Heart left ventricle (tissue), 16 donors: ENCODE data around the gene INF2. TPM values are rescaled to one million over a fixed set of nuclear protein-coding genes. Genes with fewer than 3 reads are reported as not detected.

Experiments
- ATAC-seq, 4 donors: fragments of 200-7000 bp; cut with Tn5 transposase; one replicate each; pipeline ENCODE4 v1.9.1; 2020 to 2022; ENCODE audit warnings: moderate library complexity in 4 of 4, mild to moderate bottlenecking in 3 of 4, moderate number of reproducible peaks in 1 of 4
- DNase-seq, 5 donors: peaks; one replicate each; pipeline ENCODE4 v3.0.0-alpha.2; 2020
- H3K27ac ChIP-seq, 12 donors: fragments of 200-600 bp; sonication (generic) in 4 of 12; one replicate each; pipeline versions ENCODE4 v1.5.0 to v1.8.0; 2016 to 2022; ENCODE audit warnings: mild to moderate bottlenecking in 2 of 12
- H3K27me3 ChIP-seq, 9 donors: fragments of 200-600 bp; sonication (generic) in 2 of 9; one replicate each; pipeline versions ENCODE4 v1.5.1 to v1.8.0; 2016 to 2022; ENCODE audit warnings: mild to moderate bottlenecking in 3 of 9
- H3K36me3 ChIP-seq, 9 donors: fragments of 200-600 bp; sonication (generic) in 2 of 9; one replicate each; pipeline versions ENCODE4 v1.5.0 to v1.8.0; 2018 to 2022; ENCODE audit warnings: mild to moderate bottlenecking in 2 of 9
- H3K4me1 ChIP-seq, 12 donors: fragments of 200-600 bp; sonication (generic) in 4 of 12; one replicate each; pipeline versions ENCODE4 v1.5.0 to v1.8.0; 2016 to 2022; ENCODE audit warnings: mild to moderate bottlenecking in 3 of 12
- H3K4me3 ChIP-seq, 12 donors: fragments of 200-600 bp; sonication (generic) in 4 of 12; one replicate each; pipeline versions ENCODE4 v1.5.0 to v1.8.0; 2017 to 2022; ENCODE audit warnings: mild to moderate bottlenecking in 9 of 12, moderate library complexity in 4 of 12
- H3K9me3 ChIP-seq, 12 donors: fragments of 200-600 bp; sonication (generic) in 4 of 12; one replicate each; pipeline versions ENCODE4 v1.5.0 to v1.8.0; 2016 to 2022; ENCODE audit warnings: mild to moderate bottlenecking in 1 of 12
- POLR2A ChIP-seq, 2 donors: fragments of 450-650 bp; IDR thresholded peaks; one replicate each; pipeline ENCODE4 v1.6.1; 2017; ENCODE audit warnings: antibody characterized with exemption in 2 of 2, mild to moderate bottlenecking in 2 of 2, moderate library complexity in 2 of 2
- WGBS, 4 donors: extraction: QIAGEN DNeasy Blood & Tissue Kit in 2 of 4; methylation state at CpG; one replicate each; pipeline versions ENCODE4 v1.1.5 to v1.1.7; 2013 to 2018; 5-methylcytosine and 5-hydroxymethylcytosine counted together
- intact Hi-C, 10 donors: fragments of 100-400 bp; cut with DNase I; formaldehyde crosslinking; loops; one replicate each; pipeline versions ENCODE4 v1.11.1 to v1.14.2; 2022
- polyA plus RNA-seq, 2 donors: library from polyadenylated mRNA; stranded (reverse); fragments of 200-250 nt; gene quantifications; one replicate each; pipeline ENCODE4 v1.2.3, GENCODE V29; 2013
- total RNA-seq, 9 donors: library from RNA; depleted of rRNA in 2 of 9; stranded (reverse); fragments of >200 nt in 2 of 9; fragmentation: NEBNext Ultra II Directional in 3 of 9; extraction: Animal tissue kit (Norgen Biotek cat#: 25700) in 3 of 9; gene quantifications; one replicate each; pipeline versions ENCODE4 v1.1.0 to v1.2.4, GENCODE V29; 2016 to 2023
- TF ChIP-seq, protein P1 (sequence below), 12 donors: fragments of 200-600 bp; sonication (generic) in 4 of 12; IDR thresholded peaks; one replicate each; pipeline versions ENCODE4 v1.5.0 to v1.8.0; 2018 to 2022; ENCODE audit warnings: antibody characterized with exemption in 12 of 12, mild to moderate bottlenecking in 5 of 12
- donor health status: ischemic (EF 13 %, LVEDD 7.1; RV severe dilation, severe dysfunction).
- donor health status: healthy with polysubstance abuse.
- donor health status: DM: no; HTN: yes; CAD: no.
- donor health status: DM: no; HTN: no; CAD: no.
- donor health status: ischemic (EF 25% LVEDD 6.9; RV normal size, moderate dysfunction).
- donor health status: ischemic (EF 25% LVEDD 5.7; RV mildly dilated, moderate dysfunction).
- donor health status: healthy.
- donor health status: DM: yes; HTN: yes; CAD: no.
- donor health status: ischemic (EF 35%, LVEDD 5.7; RV mildly dilated, moderate dysfunction).
- donor health status: nonischemic (EF 11% LVEDD 7.7; RV severe dilation, severe dysfunction).
- donor health status: DM: yes; HTN: yes; CAD: no.
- donor health status: PGD.
- donor health status: ischemic (EF 29% LVEDD 5.4; RV normal size, mild dysfunction).
- donor health status: nonischemic (EF 23%, LVEDD 6.1; RV moderate dilation, normal function).

Gene INF2
- total and polyA plus RNA-seq, 11 donors, result 26.0 to 58.9 (median 28.8) TPM

DNA sequence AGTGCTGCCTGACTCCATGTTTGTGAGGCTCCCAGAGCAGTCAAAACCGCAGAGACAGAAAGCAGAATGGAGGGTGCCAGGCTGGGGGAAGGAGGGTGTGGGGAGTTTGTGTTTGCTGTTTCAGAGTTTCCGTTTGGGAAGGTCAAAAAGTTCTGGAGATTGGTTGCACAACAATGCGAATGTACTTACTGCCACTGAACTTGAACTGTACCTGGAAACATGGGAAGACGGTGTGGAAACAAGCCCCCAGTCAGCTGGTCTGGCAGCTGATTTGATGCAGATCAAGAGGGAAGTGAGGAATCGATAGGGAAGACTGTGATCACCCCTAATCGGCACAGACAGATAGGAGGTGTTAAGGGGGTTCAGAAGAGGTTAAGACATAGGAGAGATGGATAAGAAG, 35.3 kb upstream of the INF2 start:
- ATAC-seq, result no peak
- no peak overlapping the region for H3K4me3 ChIP-seq
- 84 to 94% (median 92%) methylated on average over 6 of the region's 6 CpGs for WGBS, 4 donors
- peak in 1 of 5 donors; percentile 1 for DNase-seq
- no peaks in the 10 kb centered on the region for H3K36me3 ChIP-seq
- peaks cover 0 to 7% (median 0%) of the 10 kb centered on the region in 12 donors for H3K9me3 ChIP-seq
- peaks cover 0 to 22% (median 15%) of the 10 kb centered on the region in 12 donors for H3K4me1 ChIP-seq
- H3K27ac ChIP-seq, result no peak overlapping the region
- no peak for TF ChIP-seq POLR2A (IDR thresholded peaks at IDR 0.05)
- TF ChIP-seq, protein P1, sequence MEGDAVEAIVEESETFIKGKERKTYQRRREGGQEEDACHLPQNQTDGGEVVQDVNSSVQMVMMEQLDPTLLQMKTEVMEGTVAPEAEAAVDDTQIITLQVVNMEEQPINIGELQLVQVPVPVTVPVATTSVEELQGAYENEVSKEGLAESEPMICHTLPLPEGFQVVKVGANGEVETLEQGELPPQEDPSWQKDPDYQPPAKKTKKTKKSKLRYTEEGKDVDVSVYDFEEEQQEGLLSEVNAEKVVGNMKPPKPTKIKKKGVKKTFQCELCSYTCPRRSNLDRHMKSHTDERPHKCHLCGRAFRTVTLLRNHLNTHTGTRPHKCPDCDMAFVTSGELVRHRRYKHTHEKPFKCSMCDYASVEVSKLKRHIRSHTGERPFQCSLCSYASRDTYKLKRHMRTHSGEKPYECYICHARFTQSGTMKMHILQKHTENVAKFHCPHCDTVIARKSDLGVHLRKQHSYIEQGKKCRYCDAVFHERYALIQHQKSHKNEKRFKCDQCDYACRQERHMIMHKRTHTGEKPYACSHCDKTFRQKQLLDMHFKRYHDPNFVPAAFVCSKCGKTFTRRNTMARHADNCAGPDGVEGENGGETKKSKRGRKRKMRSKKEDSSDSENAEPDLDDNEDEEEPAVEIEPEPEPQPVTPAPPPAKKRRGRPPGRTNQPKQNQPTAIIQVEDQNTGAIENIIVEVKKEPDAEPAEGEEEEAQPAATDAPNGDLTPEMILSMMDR (IDR thresholded peaks at IDR 0.05), result no peak
- H3K27me3 ChIP-seq, result peaks cover 0 to 2% (median 0%) of the 10 kb centered on the region in 9 donors
- intact Hi-C loops, result loop anchor here in 2 of 10 donors (2.0 to 5.0 kb wide), 2 partner anchors 38 to 41 kb away; no protein-coding TSS in a partner anchor

DNA sequence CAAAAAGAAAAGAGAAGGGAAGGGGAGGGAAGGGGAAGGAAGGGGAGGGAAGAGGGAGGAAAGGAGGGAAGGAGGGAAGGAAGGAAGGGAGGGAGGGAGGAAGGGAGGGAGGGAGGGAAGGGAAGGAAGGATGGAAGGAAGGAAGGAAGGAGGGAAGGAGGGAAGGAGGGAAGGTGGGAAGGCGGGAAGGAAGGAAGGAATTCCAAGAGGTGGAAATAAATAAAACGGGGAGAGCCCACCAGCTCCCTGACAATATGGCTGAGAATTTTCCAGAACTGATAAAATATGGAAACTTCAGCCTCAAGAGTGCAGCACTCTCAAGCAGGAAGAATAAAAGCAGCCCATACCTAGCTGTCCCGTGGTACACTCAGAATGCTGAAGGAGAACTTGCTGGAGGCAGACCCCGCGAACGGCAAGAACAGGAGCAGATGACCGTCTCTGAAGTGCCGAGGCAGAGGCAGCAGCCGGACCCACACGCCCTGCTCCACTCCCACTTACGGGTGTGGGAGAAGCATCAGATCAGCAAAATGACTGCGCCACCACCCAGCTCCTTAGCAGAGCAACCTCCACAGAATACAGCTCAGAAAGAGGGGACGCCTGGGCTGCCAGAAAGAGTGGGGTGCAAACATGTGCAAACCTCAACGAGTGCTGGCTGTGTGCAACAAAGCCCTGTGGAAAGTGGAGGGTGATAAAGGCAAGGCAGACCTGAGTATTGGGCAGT, 34.1 kb upstream of the INF2 start:
- intact Hi-C loops, result loop anchor here in 1 of 10 donors (2.0 kb wide), 1 partner anchor 40 kb away; no protein-coding TSS in a partner anchor
- DNase-seq, result peak in 1 of 5 donors; percentile 17
- peak in 1 of 4 donors; percentile 5 for ATAC-seq
- H3K9me3 ChIP-seq, result peaks cover 0 to 7% (median 0%) of the 10 kb centered on the region in 12 donors
- H3K27me3 ChIP-seq, result peaks cover 0 to 9% (median 0%) of the 10 kb centered on the region in 9 donors
- H3K27ac ChIP-seq, result no peak overlapping the region
- peaks cover 0 to 26% (median 15%) of the 10 kb centered on the region in 12 donors for H3K4me1 ChIP-seq
- TF ChIP-seq, protein P1 (IDR thresholded peaks at IDR 0.05), result no peak
- no peak for TF ChIP-seq POLR2A (IDR thresholded peaks at IDR 0.05)
- H3K4me3 ChIP-seq, result no peak overlapping the region
- 85 to 93% (median 87%) methylated on average over 14 of the region's 14 CpGs for WGBS, 4 donors
- no peaks in the 10 kb centered on the region for H3K36me3 ChIP-seq

DNA sequence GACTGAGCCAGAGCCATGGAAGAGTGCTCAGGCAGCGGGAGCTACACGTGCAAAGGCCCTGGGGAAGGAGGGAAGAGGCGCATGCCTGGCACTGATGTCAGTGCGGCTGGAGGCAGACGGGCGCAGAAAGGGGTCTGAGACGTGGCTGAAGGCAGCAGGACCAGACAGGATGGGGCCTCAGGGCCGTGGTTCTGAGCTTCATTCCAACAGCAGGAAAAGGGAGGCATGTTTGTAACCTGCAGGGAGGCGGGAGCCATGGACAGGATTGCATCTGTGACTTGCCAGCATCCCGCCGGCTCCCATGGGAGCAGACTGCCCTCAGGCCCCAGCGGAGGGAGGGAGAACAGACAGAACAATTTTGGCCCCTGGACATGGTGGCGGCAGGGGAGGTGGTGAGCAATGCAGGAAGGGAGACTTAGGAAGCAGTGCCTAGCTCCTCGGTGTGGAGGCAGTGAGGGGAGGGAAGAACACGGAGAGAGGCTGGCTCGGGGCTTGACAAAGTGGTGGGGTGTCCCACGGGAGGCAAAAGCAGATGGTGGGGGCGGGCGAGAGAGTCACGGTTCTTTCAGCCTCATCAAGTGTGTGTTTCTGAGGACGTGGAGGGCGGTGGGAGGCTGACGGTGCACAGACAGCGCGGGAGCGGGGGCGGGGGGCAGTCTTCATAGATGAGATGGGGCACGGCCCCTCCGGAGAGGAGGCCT, 33.3 kb upstream of the INF2 start:
- ATAC-seq, result peak in 2 of 4 donors; percentile 35 to 36
- H3K36me3 ChIP-seq, result no peaks in the 10 kb centered on the region
- H3K27ac ChIP-seq, result no peak overlapping the region
- no peak for TF ChIP-seq POLR2A (IDR thresholded peaks at IDR 0.05)
- TF ChIP-seq, protein P1 (IDR thresholded peaks at IDR 0.05), result no peak
- H3K9me3 ChIP-seq, result peaks cover 0 to 7% (median 0%) of the 10 kb centered on the region in 12 donors
- H3K27me3 ChIP-seq, result peaks cover 0 to 18% (median 0%) of the 10 kb centered on the region in 9 donors
- peaks cover 0 to 27% (median 12%) of the 10 kb centered on the region in 12 donors for H3K4me1 ChIP-seq
- 51 to 69% (median 61%) methylated on average over 29 of the region's 29 CpGs for WGBS, 4 donors
- intact Hi-C loops, result no loop called here
- no peak for DNase-seq
- no peak overlapping the region for H3K4me3 ChIP-seq

DNA sequence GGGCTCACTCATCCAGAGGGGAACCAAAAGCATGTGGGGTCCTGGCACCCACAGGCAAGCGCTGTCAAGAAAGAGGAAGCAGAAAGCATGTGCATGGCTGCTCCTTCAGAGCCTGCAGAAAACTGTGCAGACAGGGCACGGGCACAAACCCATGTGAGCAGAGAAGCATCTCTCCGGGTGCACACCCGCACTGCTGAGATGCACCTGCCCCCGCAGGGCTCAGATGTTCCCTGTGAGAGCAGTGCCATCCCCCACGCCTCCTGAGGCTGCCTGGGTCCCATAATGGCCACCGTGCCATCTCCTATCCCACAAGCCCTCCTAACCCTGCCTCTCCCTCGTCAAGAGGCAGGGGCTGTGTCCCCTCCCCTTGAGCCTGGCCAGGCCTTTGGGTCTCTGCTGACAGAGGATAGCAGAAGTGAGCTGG, 32.3 kb upstream of the INF2 start:
- WGBS, 4 donors, result 68 to 86% (median 78%) methylated on average over 8 of the region's 8 CpGs
- ATAC-seq (peak in 1 of 4 donors; percentile 19), DNase-seq (no peak)
- no peak overlapping the region for H3K4me3 ChIP-seq
- no peak overlapping the region for H3K27ac ChIP-seq
- peaks cover 0 to 18% (median 0%) of the 10 kb centered on the region in 9 donors for H3K27me3 ChIP-seq
- no peaks in the 10 kb centered on the region for H3K36me3 ChIP-seq
- TF ChIP-seq, protein P1 (IDR thresholded peaks at IDR 0.05), result no peak
- TF ChIP-seq POLR2A (IDR thresholded peaks at IDR 0.05), result no peak
- H3K4me1 ChIP-seq, result peaks cover 0 to 27% (median 12%) of the 10 kb centered on the region in 12 donors
- intact Hi-C loops, result no loop called here
- peaks cover 0 to 7% (median 0%) of the 10 kb centered on the region in 12 donors for H3K9me3 ChIP-seq
